ENCODE results near the gene KCNH3. TPM values are rescaled to one million over a fixed set of nuclear protein-coding genes. Genes with fewer than 3 reads are reported as not detected.

KCNH3 gene
- total and polyA plus RNA-seq, 2 of the 8 experiments (the other 6 are each of a cell fraction or from before 2014, with no cell fraction given), result 0.24 to 0.50 TPM

- no peak for TF ChIP-seq CHD7 (IDR thresholded peaks at IDR 0.05; ENCODE audit: insufficient replicate concordance, low read length)
- TF ChIP-seq CTCF (IDR thresholded peaks at IDR 0.05; ENCODE audit: control extremely low read depth in 1 of 3, insufficient read depth in 1 of 3, low read depth in 1 of 3, low read length in 3 of 3), result no peak
- no peak for TF ChIP-seq CHD2 (IDR thresholded peaks at IDR 0.05; ENCODE audit: low read length)
- no peak for TF ChIP-seq RAD21 (IDR thresholded peaks at IDR 0.05 in 1 of 2, conservative IDR thresholded peaks at IDR 0.05 in 1 of 2; ENCODE audit: low read depth in 2 of 2, low read length in 2 of 2)
- no peak for TF ChIP-seq USF2 (IDR thresholded peaks at IDR 0.05; ENCODE audit: low read length)
- no peak for TF ChIP-seq SP2 (IDR thresholded peaks at IDR 0.05; ENCODE audit: low read length)
- no peak for TF ChIP-seq POU5F1 (IDR thresholded peaks at IDR 0.05; ENCODE audit: low read depth, low read length)
Measured at GRCh38 chr12:49536526-49537071, 2.2 kb upstream of the KCNH3 start (continued).

All from H1 (cell line).